OCI-LY1 (cell line): ENCODE results near the gene AGTPBP1.

ENCODE experiments used
- CTCF ChIP-seq: fragments of 200-600 bp; sonication (generic), shearing (Covaris generic); IDR thresholded peaks from 2 replicates; pipeline ENCODE4 v1.5.1; 2017; ENCODE audit warnings: mild to moderate bottlenecking, antibody characterized with exemption, low read length, moderate library complexity, mixed read lengths
- EZH2 ChIP-seq: fragments of 200-600 bp; sonication (generic), shearing (Covaris generic); IDR thresholded peaks from 2 replicates; pipeline ENCODE4 v1.8.0; 2017; ENCODE audit warnings: borderline replicate concordance, mixed run types, mild to moderate bottlenecking, antibody characterized with exemption, low read length, moderate library complexity, mixed read lengths

- no peak for TF ChIP-seq CTCF
- no peak for TF ChIP-seq EZH2
Observed at GRCh38 chr9:85715587-85715986, 26.2 kb downstream of the AGTPBP1 start.
